IMR-90 (cell line): Measurements from ENCODE around the gene HOXB6.

Experiments
- CHD1 ChIP-seq: IDR thresholded peaks from 2 replicates; pipeline ENCODE4 v1.6.1; 2012; ENCODE audit warnings: low read depth, low read length, improper control_type of control experiment
- TF ChIP-seq, protein P1 (sequence below): conservative IDR thresholded peaks from 2 replicates; pipeline ENCODE4 v1.5.1; 2012; ENCODE audit warnings: mild to moderate bottlenecking, low read depth, low read length, improper control_type of control experiment

DNA sequence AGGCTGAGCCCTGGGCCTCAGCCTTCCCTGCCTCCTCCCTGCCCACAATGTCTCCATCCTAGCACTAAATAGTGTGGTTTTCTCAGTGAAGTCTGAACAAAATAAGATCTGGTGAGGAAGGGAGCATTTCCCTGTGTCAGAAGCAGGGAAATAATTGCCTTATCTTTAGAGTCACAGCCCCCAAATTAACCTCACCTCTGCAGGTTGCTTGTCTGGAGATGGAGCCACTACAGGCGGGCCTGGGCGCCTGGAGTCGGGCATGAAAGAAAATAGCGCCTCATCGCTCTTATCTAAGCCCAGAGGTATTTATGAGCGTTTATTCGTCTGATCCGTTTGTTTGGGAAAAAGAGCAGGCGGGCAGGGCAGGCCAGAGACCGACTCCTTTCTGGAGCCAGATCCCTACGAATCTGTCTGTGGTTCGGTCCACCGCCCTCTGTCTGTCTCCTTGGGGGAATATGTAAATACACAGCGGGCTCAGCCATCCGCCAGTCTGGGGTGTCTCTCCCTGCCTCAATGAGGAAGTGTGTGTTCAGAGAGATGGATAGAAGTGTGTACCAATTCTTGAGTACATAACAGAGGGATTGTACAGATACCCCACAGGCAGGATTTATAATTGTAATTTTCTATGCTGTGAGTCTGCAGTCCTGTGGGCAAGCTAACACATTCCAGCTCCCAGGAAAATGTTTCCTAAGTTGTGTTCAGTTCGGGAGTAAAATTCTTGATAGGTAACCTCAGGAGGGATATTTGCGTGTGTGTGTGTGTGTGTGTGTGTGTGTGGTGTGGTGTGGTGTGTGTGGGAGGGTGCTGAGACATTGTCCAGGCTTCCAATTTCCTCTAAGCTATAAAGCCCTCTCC, 4.3 kb downstream of the HOXB6 start:
- TF ChIP-seq, protein P1, sequence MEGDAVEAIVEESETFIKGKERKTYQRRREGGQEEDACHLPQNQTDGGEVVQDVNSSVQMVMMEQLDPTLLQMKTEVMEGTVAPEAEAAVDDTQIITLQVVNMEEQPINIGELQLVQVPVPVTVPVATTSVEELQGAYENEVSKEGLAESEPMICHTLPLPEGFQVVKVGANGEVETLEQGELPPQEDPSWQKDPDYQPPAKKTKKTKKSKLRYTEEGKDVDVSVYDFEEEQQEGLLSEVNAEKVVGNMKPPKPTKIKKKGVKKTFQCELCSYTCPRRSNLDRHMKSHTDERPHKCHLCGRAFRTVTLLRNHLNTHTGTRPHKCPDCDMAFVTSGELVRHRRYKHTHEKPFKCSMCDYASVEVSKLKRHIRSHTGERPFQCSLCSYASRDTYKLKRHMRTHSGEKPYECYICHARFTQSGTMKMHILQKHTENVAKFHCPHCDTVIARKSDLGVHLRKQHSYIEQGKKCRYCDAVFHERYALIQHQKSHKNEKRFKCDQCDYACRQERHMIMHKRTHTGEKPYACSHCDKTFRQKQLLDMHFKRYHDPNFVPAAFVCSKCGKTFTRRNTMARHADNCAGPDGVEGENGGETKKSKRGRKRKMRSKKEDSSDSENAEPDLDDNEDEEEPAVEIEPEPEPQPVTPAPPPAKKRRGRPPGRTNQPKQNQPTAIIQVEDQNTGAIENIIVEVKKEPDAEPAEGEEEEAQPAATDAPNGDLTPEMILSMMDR: no peak
- no peak for TF ChIP-seq CHD1
